Measurements from ENCODE around the gene FAM89B. TPM values are rescaled to one million over a fixed set of nuclear protein-coding genes. Genes with fewer than 3 reads are reported as not detected.

The FAM89B gene
- total and polyA plus RNA-seq, 7 donors: 59.0 to 112 (median 67.4) TPM

GRCh38 chr11:65553301-65554001 is 18.9 kb upstream of the FAM89B start:
- Histone ChIP-seq H3K27me3 (ENCODE audit: insufficient read depth in 3 of 3, low read length in 2 of 3) (no peaks in the 10 kb centered on the region), H3K9me3 (no peaks in the 10 kb centered on the region), H3K36me3 (ENCODE audit: insufficient read depth in 1 of 2, low read depth in 1 of 2) (peaks cover 0 to 46% of the 10 kb centered on the region in 2 donors), H3K27ac (peak overlapping the region; percentile 30), H3K4me3 (no peak overlapping the region), H3K4me1 (peaks cover 26% of the 10 kb centered on the region)
- ATAC-seq: no peak
- TF ChIP-seq CTCF (IDR thresholded peaks at IDR 0.05): no peak
- WGBS, 3 donors: 67 to 73% (median 73%) methylated on average over 20 to 37 of the region's 37 CpGs
- intact Hi-C loops (cut with DNase I): no loop called here
- DNase-seq: no peak

GRCh38 chr11:65554057-65554818 is 18.1 kb upstream of the FAM89B start:
- intact Hi-C loops (cut with DNase I): no loop called here
- Histone ChIP-seq H3K27me3 (ENCODE audit: insufficient read depth in 3 of 3, low read length in 2 of 3) (no peaks in the 10 kb centered on the region), H3K4me1 (peaks cover 34% of the 10 kb centered on the region), H3K36me3 (ENCODE audit: insufficient read depth in 1 of 2, low read depth in 1 of 2) (peaks cover 0 to 38% of the 10 kb centered on the region in 2 donors), H3K9me3 (no peaks in the 10 kb centered on the region), H3K4me3 (no peak overlapping the region), H3K27ac (peak overlapping the region; percentile 99)
- TF ChIP-seq CTCF (IDR thresholded peaks at IDR 0.05): no peak
- ATAC-seq (no peak), DNase-seq (no peak)
- 83 to 89% (median 88%) methylated on average over 26 to 27 of the region's 27 CpGs for WGBS, 3 donors

GRCh38 chr11:65554842-65555430 is 17.4 kb upstream of the FAM89B start:
- no peaks in the 10 kb centered on the region for H3K9me3 ChIP-seq
- peaks cover 0 to 31% of the 10 kb centered on the region in 2 donors for H3K36me3 ChIP-seq (ENCODE audit: insufficient read depth in 1 of 2, low read depth in 1 of 2)
- peak overlapping the region; percentile 99 for H3K27ac ChIP-seq
- intact Hi-C loops (cut with DNase I): no loop called here
- 78 to 98% (median 79%) methylated on average over 4 of the region's 4 CpGs for WGBS, 3 donors
- H3K27me3 ChIP-seq (ENCODE audit: insufficient read depth in 3 of 3, low read length in 2 of 3): no peaks in the 10 kb centered on the region
- TF ChIP-seq CTCF (IDR thresholded peaks at IDR 0.05): no peak
- DNase-seq (no peak), ATAC-seq (no peak)
- H3K4me1 ChIP-seq: peaks cover 41% of the 10 kb centered on the region
- peak overlapping the region; percentile 14 for H3K4me3 ChIP-seq

GRCh38 chr11:65555693-65556231 is 16.6 kb upstream of the FAM89B start:
- peak overlapping the region; percentile 99 for H3K27ac ChIP-seq
- H3K4me3 ChIP-seq: peak overlapping the region; percentile 75
- H3K27me3 ChIP-seq (ENCODE audit: insufficient read depth in 3 of 3, low read length in 2 of 3): no peaks in the 10 kb centered on the region
- no peaks in the 10 kb centered on the region for H3K9me3 ChIP-seq
- intact Hi-C loops (cut with DNase I): no loop called here
- DNase-seq: peak; percentile 83 to 87
- 32 to 37% (median 36%) methylated on average over 5 to 6 of the region's 6 CpGs for WGBS, 3 donors
- ATAC-seq: peak; percentile 18 to 56 (median 42)
- TF ChIP-seq CTCF (IDR thresholded peaks at IDR 0.05): no peak
- H3K4me1 ChIP-seq: peaks cover 49% of the 10 kb centered on the region
- peaks cover 0 to 23% of the 10 kb centered on the region in 2 donors for H3K36me3 ChIP-seq (ENCODE audit: insufficient read depth in 1 of 2, low read depth in 1 of 2)

All from psoas muscle (tissue), 8 donors.